ENCODE results near the gene ETHE1. TPM values are rescaled to one million over a fixed set of nuclear protein-coding genes. Genes with fewer than 3 reads are reported as not detected.

The ETHE1 gene
- total RNA-seq, 2 experiments from 2014 or later: 1.7 to 6.4 TPM

- H3K36me3 ChIP-seq (ENCODE audit: insufficient read depth, low read length): no peaks in the 10 kb centered on the region
- H3K4me2 ChIP-seq (ENCODE audit: low read length): no peak overlapping the region
- no peaks in the 10 kb centered on the region for H3K9me2 ChIP-seq (ENCODE audit: insufficient read depth, low read length)
- H3K4me1 ChIP-seq (ENCODE audit: insufficient read depth, low read length, poor library complexity, severe bottlenecking): no peaks in the 10 kb centered on the region
- H3K9me3 ChIP-seq (ENCODE audit: low read length): no peaks in the 10 kb centered on the region
- no peak for DNase-seq (ENCODE audit: low spot score)
- no peak overlapping the region for H3K27ac ChIP-seq (ENCODE audit: low read depth, low read length, poor library complexity, severe bottlenecking)
- no peak overlapping the region for H3K4me3 ChIP-seq (ENCODE audit: low read depth, low read length, poor library complexity, severe bottlenecking)
- no TSS peak for BruUV-seq (replicated peaks)
- no peaks in the 10 kb centered on the region for H4K20me1 ChIP-seq (ENCODE audit: insufficient read depth, low read length)
- no peak overlapping the region for H2AFZ ChIP-seq (ENCODE audit: low read length)
- ChIA-PET CTCF (ENCODE audit: unreplicated experiment) (no interaction called here), POLR2A (no interaction called here)
- TF ChIP-seq CTCF (conservative IDR thresholded peaks at IDR 0.05; ENCODE audit: low read length) (no peak), EZH2phosphoT487 (IDR thresholded peaks at IDR 0.05; ENCODE audit: borderline replicate concordance, low read depth, low read length) (no peak)
- no peaks in the 10 kb centered on the region for H3K79me2 ChIP-seq (ENCODE audit: insufficient read depth, low read depth, low read length)
- intact Hi-C loops (cut with micrococcal nuclease; ENCODE audit: unreplicated experiment): no loop called here
Observed at GRCh38 chr19:43478323-43478722, 48.7 kb downstream of the ETHE1 start.

- Histone ChIP-seq H2AFZ (ENCODE audit: low read length) (no peak overlapping the region), H3K27ac (ENCODE audit: low read depth, low read length, poor library complexity, severe bottlenecking) (no peak overlapping the region), H4K20me1 (ENCODE audit: insufficient read depth, low read length) (no peaks in the 10 kb centered on the region), H3K4me3 (ENCODE audit: low read depth, low read length, poor library complexity, severe bottlenecking) (no peak overlapping the region), H3K9me3 (ENCODE audit: low read length) (no peaks in the 10 kb centered on the region), H3K79me2 (ENCODE audit: insufficient read depth, low read depth, low read length) (no peaks in the 10 kb centered on the region), H3K36me3 (ENCODE audit: insufficient read depth, low read length) (no peaks in the 10 kb centered on the region), H3K4me1 (ENCODE audit: insufficient read depth, low read length, poor library complexity, severe bottlenecking) (no peaks in the 10 kb centered on the region), H3K4me2 (ENCODE audit: low read length) (no peak overlapping the region), H3K9me2 (ENCODE audit: insufficient read depth, low read length) (no peaks in the 10 kb centered on the region)
- ChIA-PET POLR2A (interaction anchor here (0.6 to 0.7 kb wide), 2 partner anchors 20 to 55 kb away, joined by 3 to 4 read pairs; no protein-coding TSS in a partner anchor), CTCF (ENCODE audit: unreplicated experiment) (no interaction called here)
- TF ChIP-seq EZH2phosphoT487 (IDR thresholded peaks at IDR 0.05; ENCODE audit: borderline replicate concordance, low read depth, low read length) (no peak), CTCF (conservative IDR thresholded peaks at IDR 0.05; ENCODE audit: low read length) (no peak)
- intact Hi-C loops (cut with micrococcal nuclease; ENCODE audit: unreplicated experiment): no loop called here
- no peak for DNase-seq (ENCODE audit: low spot score)
- no TSS peak for BruUV-seq (replicated peaks)
Observed at GRCh38 chr19:43476606-43477005, 50.4 kb downstream of the ETHE1 start.

- no TSS peak for BruUV-seq (replicated peaks)
- TF ChIP-seq EZH2phosphoT487 (IDR thresholded peaks at IDR 0.05; ENCODE audit: borderline replicate concordance, low read depth, low read length) (no peak), CTCF (conservative IDR thresholded peaks at IDR 0.05; ENCODE audit: low read length) (no peak)
- H3K9me3 ChIP-seq (ENCODE audit: low read length): no peaks in the 10 kb centered on the region
- H2AFZ ChIP-seq (ENCODE audit: low read length): no peak overlapping the region
- peak; percentile 17 for DNase-seq (ENCODE audit: low spot score)
- H3K9me2 ChIP-seq (ENCODE audit: insufficient read depth, low read length): no peaks in the 10 kb centered on the region
- no peaks in the 10 kb centered on the region for H3K36me3 ChIP-seq (ENCODE audit: insufficient read depth, low read length)
- intact Hi-C loops (cut with micrococcal nuclease; ENCODE audit: unreplicated experiment): no loop called here
- peak overlapping the region; percentile 14; the same call in 1 of the 2 replicates for H3K4me2 ChIP-seq (ENCODE audit: low read length)
- no peaks in the 10 kb centered on the region for H4K20me1 ChIP-seq (ENCODE audit: insufficient read depth, low read length)
- no peak overlapping the region for H3K27ac ChIP-seq (ENCODE audit: low read depth, low read length, poor library complexity, severe bottlenecking)
- POLR2A ChIA-PET: interaction anchor here (1.2 kb wide), 1 partner anchor 53 kb away, joined by 3 read pairs; no protein-coding TSS in a partner anchor
- CTCF ChIA-PET (ENCODE audit: unreplicated experiment): no interaction called here
- no peak overlapping the region for H3K4me3 ChIP-seq (ENCODE audit: low read depth, low read length, poor library complexity, severe bottlenecking)
- H3K4me1 ChIP-seq (ENCODE audit: insufficient read depth, low read length, poor library complexity, severe bottlenecking): no peaks in the 10 kb centered on the region
- H3K79me2 ChIP-seq (ENCODE audit: insufficient read depth, low read depth, low read length): no peaks in the 10 kb centered on the region
Observed at GRCh38 chr19:43474986-43475705, 51.9 kb downstream of the ETHE1 start.

Data from OCI-LY7 (cell line).